OCI-LY3 (cell line): ENCODE data around the gene TCF25.

Source experiments
- H2AFZ ChIP-seq: fragments of 200-600, 300-600 bp; shearing (Covaris generic); 2 replicates; pipeline ENCODE4 v1.6.0; 2014; ENCODE audit warnings: antibody characterized with exemption, low read depth, low read length
- H3K27ac ChIP-seq: fragments of 200-600, 300-600 bp; sonication (generic); 2 replicates; pipeline ENCODE4 v1.5.1; 2014; ENCODE audit warnings: mild to moderate bottlenecking, low read length, moderate library complexity, mixed read lengths
- H3K27me3 ChIP-seq: fragments of 200-600, 300-600 bp; sonication (generic); 2 replicates; pipeline ENCODE4 v1.6.1; 2014; ENCODE audit warnings: low read depth, low read length, mixed read lengths
- H3K36me3 ChIP-seq: fragments of 200-600, 300-600 bp; sonication (generic); replicated peaks from 2 replicates; pipeline ENCODE3; 2014; ENCODE audit warnings: low read depth, low read length, mixed read lengths
- H3K4me1 ChIP-seq: fragments of 300-600, 200-600 bp; sonication (generic); 2 replicates; pipeline ENCODE4 v1.6.1; 2014; ENCODE audit warnings: low read length, mixed read lengths
- H3K4me2 ChIP-seq: fragments of 200-600, 300-600 bp; sonication (generic); 2 replicates; pipeline ENCODE4 v1.6.1; 2014; ENCODE audit warnings: low read length, mixed read lengths
- H3K4me3 ChIP-seq: fragments of 300-600, 200-600 bp; sonication (generic); 2 replicates; pipeline ENCODE4 v1.5.1; 2014; ENCODE audit warnings: antibody characterized with exemption, mild to moderate bottlenecking, low read length, moderate library complexity
- H3K79me2 ChIP-seq: fragments of 300-600, 200-600 bp; shearing (Covaris generic); 2 replicates; pipeline ENCODE4 v1.6.1; 2014; ENCODE audit warnings: mild to moderate bottlenecking, low read length, mixed read lengths
- H3K9ac ChIP-seq: fragments of 300-600, 200-600 bp; shearing (Covaris generic); 2 replicates; pipeline ENCODE4 v1.6.0; 2014; ENCODE audit warnings: mild to moderate bottlenecking, low read length, moderate library complexity
- H3K9me3 ChIP-seq: fragments of 200-600, 300-600 bp; shearing (Covaris generic); 2 replicates; pipeline ENCODE4 v1.6.1; 2014; ENCODE audit warnings: low read length, mixed read lengths; ENCODE audit not compliant: insufficient read depth
- H4K20me1 ChIP-seq: fragments of 200-600, 300-600 bp; sonication (generic); 2 replicates; pipeline ENCODE4 v1.6.1; 2016; ENCODE audit warnings: low read length, mixed read lengths; ENCODE audit not compliant: insufficient read depth
- EZH2phosphoT487 ChIP-seq: fragments of 200-600 bp; shearing (Covaris generic); IDR thresholded peaks from 2 replicates; pipeline ENCODE4 v1.6.1; 2018; ENCODE audit warnings: antibody characterized with exemption, mixed run types, low read depth
- TF ChIP-seq, protein P1 (sequence below): fragments of 200-600, 300-600 bp; sonication (generic); IDR thresholded peaks from 2 replicates; pipeline ENCODE4 v1.5.1; 2014; ENCODE audit warnings: antibody characterized with exemption, low read length, low read depth

The TCF25 gene

DNA sequence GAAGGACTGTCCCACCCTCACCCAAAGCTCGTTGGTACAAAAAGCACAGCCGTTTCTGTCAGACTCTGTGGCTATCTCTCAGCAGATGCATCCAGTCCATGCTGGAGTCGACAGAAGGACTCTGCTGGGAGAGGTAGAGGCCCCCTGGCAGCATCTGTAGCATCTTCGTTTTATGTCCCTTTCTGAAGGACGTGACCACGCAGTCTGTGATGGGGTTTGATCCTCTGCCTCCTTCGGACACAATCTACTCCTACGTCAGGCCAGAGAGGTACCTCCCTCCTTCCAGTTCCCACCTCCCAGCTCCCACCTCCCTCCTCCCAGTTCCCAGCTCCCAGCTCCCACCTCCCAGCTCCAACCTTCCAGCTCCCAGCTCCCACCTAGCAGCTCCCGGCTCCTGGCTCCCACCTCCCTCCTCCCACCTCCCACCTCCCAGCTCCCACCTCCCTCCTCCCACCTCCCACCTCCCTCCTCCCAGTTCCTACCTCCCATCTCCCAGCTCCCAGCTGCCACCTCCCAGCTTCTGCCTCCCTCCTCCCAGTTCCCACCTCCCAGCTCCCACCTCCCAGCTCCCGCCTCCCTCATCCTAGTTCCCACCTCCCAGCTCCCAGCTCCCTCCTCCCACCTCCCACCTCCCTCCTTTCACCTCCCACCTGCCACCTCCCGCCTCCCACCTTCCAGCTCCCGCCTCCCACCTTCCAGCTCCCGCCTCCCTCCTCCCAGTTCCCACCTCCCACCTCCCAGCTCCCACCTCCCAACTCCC, 33.8 kb downstream of the TCF25 start:
- no peak overlapping the region for H3K9ac ChIP-seq
- H3K27ac ChIP-seq: no peak overlapping the region
- peaks cover 39% of the 10 kb centered on the region for H3K36me3 ChIP-seq
- H3K27me3 ChIP-seq: no peaks in the 10 kb centered on the region
- no peak overlapping the region for H3K4me3 ChIP-seq
- H3K4me2 ChIP-seq: no peak overlapping the region
- no peaks in the 10 kb centered on the region for H3K79me2 ChIP-seq
- TF ChIP-seq EZH2phosphoT487: no peak
- TF ChIP-seq, protein P1, sequence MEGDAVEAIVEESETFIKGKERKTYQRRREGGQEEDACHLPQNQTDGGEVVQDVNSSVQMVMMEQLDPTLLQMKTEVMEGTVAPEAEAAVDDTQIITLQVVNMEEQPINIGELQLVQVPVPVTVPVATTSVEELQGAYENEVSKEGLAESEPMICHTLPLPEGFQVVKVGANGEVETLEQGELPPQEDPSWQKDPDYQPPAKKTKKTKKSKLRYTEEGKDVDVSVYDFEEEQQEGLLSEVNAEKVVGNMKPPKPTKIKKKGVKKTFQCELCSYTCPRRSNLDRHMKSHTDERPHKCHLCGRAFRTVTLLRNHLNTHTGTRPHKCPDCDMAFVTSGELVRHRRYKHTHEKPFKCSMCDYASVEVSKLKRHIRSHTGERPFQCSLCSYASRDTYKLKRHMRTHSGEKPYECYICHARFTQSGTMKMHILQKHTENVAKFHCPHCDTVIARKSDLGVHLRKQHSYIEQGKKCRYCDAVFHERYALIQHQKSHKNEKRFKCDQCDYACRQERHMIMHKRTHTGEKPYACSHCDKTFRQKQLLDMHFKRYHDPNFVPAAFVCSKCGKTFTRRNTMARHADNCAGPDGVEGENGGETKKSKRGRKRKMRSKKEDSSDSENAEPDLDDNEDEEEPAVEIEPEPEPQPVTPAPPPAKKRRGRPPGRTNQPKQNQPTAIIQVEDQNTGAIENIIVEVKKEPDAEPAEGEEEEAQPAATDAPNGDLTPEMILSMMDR: no peak
- no peaks in the 10 kb centered on the region for H3K4me1 ChIP-seq
- no peaks in the 10 kb centered on the region for H3K9me3 ChIP-seq
- peaks cover 4% of the 10 kb centered on the region; the same call in 1 of the 2 replicates for H4K20me1 ChIP-seq
- no peak overlapping the region for H2AFZ ChIP-seq

DNA sequence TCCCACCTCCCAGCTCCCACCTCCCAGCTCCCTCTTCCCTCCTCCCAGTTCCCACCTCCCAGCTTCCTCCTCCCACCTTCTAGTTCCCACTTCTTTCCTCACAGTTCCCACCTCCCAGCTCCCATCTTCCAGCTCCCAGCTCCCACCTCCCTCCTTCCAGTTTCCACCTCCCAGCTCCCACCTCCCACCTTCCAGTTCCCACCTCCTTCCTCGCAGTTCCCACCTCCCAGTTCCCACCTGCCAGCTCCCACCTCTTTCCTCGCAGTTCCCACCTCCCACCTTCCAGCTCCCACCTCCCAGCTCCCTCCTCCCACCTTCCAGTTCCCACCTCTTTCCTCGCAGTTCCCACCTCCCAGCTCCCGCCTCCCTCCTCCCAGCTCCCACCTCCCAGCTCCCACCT, 34.8 kb downstream of the TCF25 start:
- H3K4me2 ChIP-seq: no peak overlapping the region
- H3K27ac ChIP-seq: no peak overlapping the region
- no peaks in the 10 kb centered on the region for H3K4me1 ChIP-seq
- no peak overlapping the region for H2AFZ ChIP-seq
- H4K20me1 ChIP-seq: peaks cover 4% of the 10 kb centered on the region; the same call in 1 of the 2 replicates
- H3K79me2 ChIP-seq: no peaks in the 10 kb centered on the region
- TF ChIP-seq EZH2phosphoT487: no peak
- TF ChIP-seq, protein P1: no peak
- H3K27me3 ChIP-seq: no peaks in the 10 kb centered on the region
- peaks cover 46% of the 10 kb centered on the region for H3K36me3 ChIP-seq
- no peak overlapping the region for H3K4me3 ChIP-seq
- H3K9me3 ChIP-seq: no peaks in the 10 kb centered on the region
- H3K9ac ChIP-seq: no peak overlapping the region

DNA sequence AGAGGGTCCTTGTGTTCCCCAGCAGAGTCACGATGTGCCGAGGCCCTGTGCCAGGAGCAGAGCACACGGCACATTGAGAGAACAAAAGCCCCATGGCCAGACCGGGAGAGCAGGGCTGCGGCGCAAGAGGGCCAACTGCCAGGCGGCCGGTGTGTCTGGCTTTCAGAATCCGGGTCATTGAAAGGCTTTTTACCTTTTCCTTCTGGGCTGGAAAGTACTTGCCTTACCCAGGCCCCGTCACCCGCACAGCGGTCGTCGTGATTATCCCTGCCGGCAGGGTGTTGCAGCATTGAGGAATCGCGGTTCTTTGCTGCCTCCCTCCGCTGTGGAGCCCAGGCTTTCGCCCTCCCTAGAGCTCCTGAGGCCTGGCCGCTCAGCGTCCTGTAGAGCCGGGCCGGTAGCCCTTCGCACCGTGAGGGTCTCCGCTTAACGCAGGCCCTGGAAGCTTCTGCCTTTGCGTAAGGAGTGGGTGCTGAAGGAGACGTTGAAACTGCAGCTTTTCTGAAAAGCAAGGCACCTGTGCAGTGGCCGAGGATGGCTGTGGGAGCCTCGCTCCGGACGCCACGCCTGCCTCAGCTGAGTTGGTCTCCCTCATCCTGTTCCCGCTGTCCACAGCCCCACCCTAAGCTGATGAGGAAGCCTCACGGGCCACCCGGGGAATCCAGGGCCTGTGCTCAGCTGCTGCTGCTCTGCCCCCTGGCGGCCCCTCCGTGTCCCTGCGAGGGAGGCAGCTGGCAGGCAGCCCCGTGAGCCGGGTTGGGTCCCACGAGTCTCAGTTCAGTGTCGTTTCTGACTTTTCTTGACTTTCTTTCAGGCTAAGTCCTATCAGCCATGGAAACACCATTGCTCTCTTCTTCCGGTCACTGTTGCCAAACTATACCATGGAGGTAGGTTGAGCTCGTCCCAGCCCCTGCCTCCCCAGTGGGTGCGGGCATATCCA, 36.7 kb downstream of the TCF25 start:
- no peaks in the 10 kb centered on the region for H3K9me3 ChIP-seq
- no peaks in the 10 kb centered on the region for H3K79me2 ChIP-seq
- no peaks in the 10 kb centered on the region for H3K27me3 ChIP-seq
- no peak for TF ChIP-seq EZH2phosphoT487
- TF ChIP-seq, protein P1: peak; percentile 73
- H3K36me3 ChIP-seq: peaks cover 48% of the 10 kb centered on the region
- no peak overlapping the region for H3K27ac ChIP-seq
- no peak overlapping the region for H3K4me2 ChIP-seq
- no peak overlapping the region for H3K9ac ChIP-seq
- H2AFZ ChIP-seq: no peak overlapping the region
- no peaks in the 10 kb centered on the region for H3K4me1 ChIP-seq
- peaks cover 4% of the 10 kb centered on the region; the same call in 1 of the 2 replicates for H4K20me1 ChIP-seq
- H3K4me3 ChIP-seq: no peak overlapping the region
